ENCODE measurements around the gene RSRP1.

RSRP1 gene

GRCh38 chr1:25204797-25205480, 42.3 kb downstream of the RSRP1 start:
- DNase-seq (ENCODE audit: low read depth): peak; percentile 70
- no peak overlapping the region for H3K4me3 ChIP-seq (ENCODE audit: control insufficient read depth, low read depth, low read length)
- peak; percentile 69 for TF ChIP-seq CTCF (conservative IDR thresholded peaks at IDR 0.05; ENCODE audit: control insufficient read depth, insufficient read depth, low read depth, low read length)

DNA sequence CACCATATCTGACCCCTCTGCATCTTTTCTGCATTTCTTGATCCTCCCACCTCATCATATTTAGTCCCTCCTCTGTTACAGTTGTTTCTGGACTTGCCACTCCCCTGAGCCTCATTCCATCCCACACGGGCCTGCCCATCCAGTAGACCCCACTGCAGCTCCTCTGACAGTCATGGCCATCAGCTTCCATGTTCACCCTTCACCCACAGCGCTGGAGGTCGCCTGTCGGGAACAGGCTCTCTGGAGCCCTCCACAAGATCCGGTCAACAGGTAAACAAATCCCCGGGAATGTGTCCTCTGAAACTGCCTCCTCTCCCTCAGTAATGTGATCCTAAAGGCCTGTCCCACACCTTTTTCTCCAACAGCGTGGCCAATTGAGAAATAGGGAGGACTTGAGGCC, 46.2 kb downstream of the RSRP1 start:
- H3K4me3 ChIP-seq (ENCODE audit: control insufficient read depth, low read depth, low read length): no peak overlapping the region
- DNase-seq (ENCODE audit: low read depth): no peak
- TF ChIP-seq CTCF (conservative IDR thresholded peaks at IDR 0.05; ENCODE audit: control insufficient read depth, insufficient read depth, low read depth, low read length): no peak

- DNase-seq (ENCODE audit: low read depth): no peak
- no peak for TF ChIP-seq CTCF (conservative IDR thresholded peaks at IDR 0.05; ENCODE audit: control insufficient read depth, insufficient read depth, low read depth, low read length)
- H3K4me3 ChIP-seq (ENCODE audit: control insufficient read depth, low read depth, low read length): no peak overlapping the region
Observed at GRCh38 chr1:25199819-25200620, 47.2 kb downstream of the RSRP1 start.

GRCh38 chr1:25198663-25199252, 48.5 kb downstream of the RSRP1 start:
- no peak for TF ChIP-seq CTCF (conservative IDR thresholded peaks at IDR 0.05; ENCODE audit: control insufficient read depth, insufficient read depth, low read depth, low read length)
- no peak overlapping the region for H3K4me3 ChIP-seq (ENCODE audit: control insufficient read depth, low read depth, low read length)
- no peak for DNase-seq (ENCODE audit: low read depth)

DNA sequence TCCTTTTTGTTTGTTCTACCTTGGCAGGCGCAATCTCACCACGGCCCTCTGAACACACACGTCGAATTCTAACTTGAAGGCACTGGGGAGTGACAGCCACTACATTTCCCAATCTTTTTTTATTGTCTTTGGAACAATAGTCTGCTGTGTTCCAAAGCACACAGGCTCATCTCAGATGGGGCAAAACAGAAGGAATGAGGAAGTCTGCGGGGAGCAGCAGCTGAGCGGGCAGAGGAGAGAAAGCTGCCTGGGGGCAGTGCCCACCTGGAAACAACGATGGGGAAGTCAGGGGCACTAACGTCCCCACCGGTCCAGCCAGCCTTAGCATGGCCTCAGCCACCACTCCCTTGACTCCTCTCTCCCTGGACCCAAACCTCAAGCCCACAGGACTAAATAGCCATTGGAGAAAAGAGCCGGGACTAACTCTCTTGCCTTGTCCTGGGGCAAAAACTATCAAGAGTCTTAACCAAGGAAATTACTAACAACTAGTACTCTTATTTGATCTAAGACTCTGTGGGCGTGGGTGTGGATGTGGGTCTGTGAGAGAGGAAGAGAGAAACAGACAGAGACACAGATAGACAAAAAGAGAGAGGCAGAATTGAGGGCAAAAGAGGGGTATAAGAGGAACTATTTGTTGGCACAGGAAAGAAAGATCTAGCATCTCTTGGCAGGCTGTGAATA, 49.1 kb downstream of the RSRP1 start:
- no peak for TF ChIP-seq CTCF (conservative IDR thresholded peaks at IDR 0.05; ENCODE audit: control insufficient read depth, insufficient read depth, low read depth, low read length)
- no peak for DNase-seq (ENCODE audit: low read depth)
- no peak overlapping the region for H3K4me3 ChIP-seq (ENCODE audit: control insufficient read depth, low read depth, low read length)

GRCh38 chr1:25197235-25197975, 49.8 kb downstream of the RSRP1 start:
- no peak for DNase-seq (ENCODE audit: low read depth)
- no peak for TF ChIP-seq CTCF (conservative IDR thresholded peaks at IDR 0.05; ENCODE audit: control insufficient read depth, insufficient read depth, low read depth, low read length)
- no peak overlapping the region for H3K4me3 ChIP-seq (ENCODE audit: control insufficient read depth, low read depth, low read length)

Measured in fibroblast of mammary gland (primary cell).